Skeletal muscle satellite cell (primary cell): ENCODE measurements around the gene TINAG.

Experiments
- H3K27me3 ChIP-seq: 2 replicates; pipeline ENCODE4 v1.7.0; 2013; ENCODE audit warnings: low read length; ENCODE audit not compliant: control insufficient read depth, insufficient read depth
- H3K36me3 ChIP-seq: 2 replicates; pipeline ENCODE4 v1.7.0; 2013; ENCODE audit warnings: mild to moderate bottlenecking, control low read depth, low read length; ENCODE audit not compliant: insufficient read depth
- H3K4me1 ChIP-seq: 2 replicates; pipeline ENCODE4 v1.7.0; 2013; ENCODE audit warnings: low read length; ENCODE audit not compliant: control insufficient read depth, insufficient read depth
- H3K4me2 ChIP-seq: 2 replicates; pipeline ENCODE4 v1.7.0; 2013; ENCODE audit warnings: mild to moderate bottlenecking, low read length
- H3K4me3 ChIP-seq: 2 replicates; pipeline ENCODE4 v1.7.0; 2013; ENCODE audit warnings: low read length
- H3K9ac ChIP-seq: 2 replicates; pipeline ENCODE4 v1.7.0; 2013; ENCODE audit warnings: mild to moderate bottlenecking, low read depth, low read length, moderate library complexity
- H3K9me3 ChIP-seq: replicated peaks from 2 replicates; pipeline ENCODE4 v1.7.0; 2013; ENCODE audit warnings: mild to moderate bottlenecking, control low read depth, low read length

The TINAG gene

GRCh38 chr6:54285595-54285994 is 22.6 kb upstream of the TINAG start:
- no peak overlapping the region for H3K4me2 ChIP-seq
- H3K27me3 ChIP-seq = no peaks in the 10 kb centered on the region
- no peaks in the 10 kb centered on the region for H3K9me3 ChIP-seq
- H3K4me3 ChIP-seq = no peak overlapping the region
- peaks cover 42% of the 10 kb centered on the region for H3K4me1 ChIP-seq
- no peaks in the 10 kb centered on the region for H3K36me3 ChIP-seq
- H3K9ac ChIP-seq = no peak overlapping the region

- no peaks in the 10 kb centered on the region for H3K9me3 ChIP-seq
- H3K9ac ChIP-seq = no peak overlapping the region
- H3K4me1 ChIP-seq = peaks cover 46% of the 10 kb centered on the region
- H3K4me2 ChIP-seq = no peak overlapping the region
- H3K36me3 ChIP-seq = no peaks in the 10 kb centered on the region
- no peaks in the 10 kb centered on the region for H3K27me3 ChIP-seq
- no peak overlapping the region for H3K4me3 ChIP-seq
Observed at GRCh38 chr6:54286141-54286540, 22.1 kb upstream of the TINAG start.

GRCh38 chr6:54288474-54288873 is 19.8 kb upstream of the TINAG start:
- Histone ChIP-seq H3K36me3 (no peaks in the 10 kb centered on the region), H3K27me3 (no peaks in the 10 kb centered on the region), H3K9me3 (no peaks in the 10 kb centered on the region), H3K4me1 (peaks cover 35% of the 10 kb centered on the region), H3K4me2 (no peak overlapping the region), H3K4me3 (no peak overlapping the region), H3K9ac (no peak overlapping the region)

GRCh38 chr6:54289426-54289825 is 18.8 kb upstream of the TINAG start:
- H3K27me3 ChIP-seq = no peaks in the 10 kb centered on the region
- H3K4me2 ChIP-seq = no peak overlapping the region
- no peaks in the 10 kb centered on the region for H3K36me3 ChIP-seq
- H3K9ac ChIP-seq = no peak overlapping the region
- H3K9me3 ChIP-seq = no peaks in the 10 kb centered on the region
- H3K4me3 ChIP-seq = no peak overlapping the region
- H3K4me1 ChIP-seq = peaks cover 25% of the 10 kb centered on the region

- H3K36me3 ChIP-seq = no peaks in the 10 kb centered on the region
- H3K4me2 ChIP-seq = no peak overlapping the region
- no peaks in the 10 kb centered on the region for H3K9me3 ChIP-seq
- H3K9ac ChIP-seq = peak overlapping the region; percentile 3
- peaks cover 23% of the 10 kb centered on the region for H3K4me1 ChIP-seq
- no peaks in the 10 kb centered on the region for H3K27me3 ChIP-seq
- H3K4me3 ChIP-seq = no peak overlapping the region
Observed at GRCh38 chr6:54291146-54291545, 17.1 kb upstream of the TINAG start.

- Histone ChIP-seq H3K27me3 (no peaks in the 10 kb centered on the region), H3K4me3 (no peak overlapping the region), H3K9ac (peak overlapping the region; percentile 3), H3K4me1 (peaks cover 23% of the 10 kb centered on the region), H3K36me3 (no peaks in the 10 kb centered on the region), H3K4me2 (peak overlapping the region; percentile 23), H3K9me3 (no peaks in the 10 kb centered on the region)
Observed at GRCh38 chr6:54291738-54292137, 16.5 kb upstream of the TINAG start.

GRCh38 chr6:54294965-54295532 is 13.2 kb upstream of the TINAG start:
- H3K4me3 ChIP-seq = no peak overlapping the region
- no peaks in the 10 kb centered on the region for H3K36me3 ChIP-seq
- H3K9me3 ChIP-seq = no peaks in the 10 kb centered on the region
- H3K4me2 ChIP-seq = no peak overlapping the region
- peaks cover 18% of the 10 kb centered on the region for H3K4me1 ChIP-seq
- no peak overlapping the region for H3K9ac ChIP-seq
- H3K27me3 ChIP-seq = no peaks in the 10 kb centered on the region

- Histone ChIP-seq H3K9me3 (no peaks in the 10 kb centered on the region), H3K4me2 (no peak overlapping the region), H3K36me3 (no peaks in the 10 kb centered on the region), H3K27me3 (no peaks in the 10 kb centered on the region), H3K9ac (no peak overlapping the region), H3K4me3 (no peak overlapping the region), H3K4me1 (no peaks in the 10 kb centered on the region)
Observed at GRCh38 chr6:54299542-54300269, 8.5 kb upstream of the TINAG start.

- H3K9ac ChIP-seq = no peak overlapping the region
- H3K27me3 ChIP-seq = no peaks in the 10 kb centered on the region
- H3K9me3 ChIP-seq = no peaks in the 10 kb centered on the region
- no peak overlapping the region for H3K4me3 ChIP-seq
- no peaks in the 10 kb centered on the region for H3K36me3 ChIP-seq
- no peaks in the 10 kb centered on the region for H3K4me1 ChIP-seq
- H3K4me2 ChIP-seq = no peak overlapping the region
Observed at GRCh38 chr6:54301770-54302169, 6.5 kb upstream of the TINAG start.

GRCh38 chr6:54307439-54307910 is 766 bp upstream of the TINAG start:
- Histone ChIP-seq H3K27me3 (no peaks in the 10 kb centered on the region), H3K4me2 (no peak overlapping the region), H3K36me3 (no peaks in the 10 kb centered on the region), H3K9me3 (no peaks in the 10 kb centered on the region), H3K9ac (no peak overlapping the region), H3K4me3 (no peak overlapping the region), H3K4me1 (no peaks in the 10 kb centered on the region)

GRCh38 chr6:54308986-54309315 is 710 bp downstream of the TINAG start:
- no peak overlapping the region for H3K4me2 ChIP-seq
- H3K4me3 ChIP-seq = no peak overlapping the region
- H3K36me3 ChIP-seq = no peaks in the 10 kb centered on the region
- H3K9me3 ChIP-seq = no peaks in the 10 kb centered on the region
- no peaks in the 10 kb centered on the region for H3K27me3 ChIP-seq
- no peaks in the 10 kb centered on the region for H3K4me1 ChIP-seq
- no peak overlapping the region for H3K9ac ChIP-seq
